Astrocyte of the spinal cord (primary cell): Measurements from ENCODE around the gene ADARB2.

ENCODE experiments used
- DNase-seq: peaks from one replicate; pipeline ENCODE4 v3.0.0; 2011; ENCODE audit warnings: low read depth, low spot score
- H3K4me3 ChIP-seq: 2 replicates; pipeline ENCODE4 v1.5.1; 2011; ENCODE audit warnings: low read depth, mild to moderate bottlenecking, low read length, moderate library complexity
- CTCF ChIP-seq: IDR thresholded peaks from 2 replicates; pipeline ENCODE4 v1.5.1; 2012; ENCODE audit warnings: low read depth, mild to moderate bottlenecking, low read length, inconsistent platforms
- in situ Hi-C: cut with HindIII; loops from 2 replicates; pipeline ENCODE4 v1.10.0; 2017; ENCODE audit warnings: low sequenced_read_pairs

The ADARB2 gene

GRCh38 chr10:1582739-1583138 lies 154.6 kb downstream of the ADARB2 start:
- no peak overlapping the region for H3K4me3 ChIP-seq
- DNase-seq = no peak
- TF ChIP-seq CTCF = no peak
- in situ Hi-C loops = no loop called here

GRCh38 chr10:1581189-1581588 lies 156.1 kb downstream of the ADARB2 start:
- DNase-seq = no peak
- in situ Hi-C loops = no loop called here
- no peak for TF ChIP-seq CTCF
- no peak overlapping the region for H3K4me3 ChIP-seq

- no peak for TF ChIP-seq CTCF
- no peak for DNase-seq
- no peak overlapping the region for H3K4me3 ChIP-seq
- in situ Hi-C loops = no loop called here
These were observed 157.7 kb downstream of the ADARB2 start for GRCh38 chr10:1579671-1580070.

GRCh38 chr10:1579141-1579491 lies 158.2 kb downstream of the ADARB2 start:
- TF ChIP-seq CTCF = no peak
- in situ Hi-C loops = no loop called here
- H3K4me3 ChIP-seq = no peak overlapping the region
- no peak for DNase-seq

- in situ Hi-C loops = no loop called here
- no peak for DNase-seq
- TF ChIP-seq CTCF = no peak
- no peak overlapping the region for H3K4me3 ChIP-seq
These were observed 158.8 kb downstream of the ADARB2 start for GRCh38 chr10:1578392-1579140.

GRCh38 chr10:1577945-1578344 lies 159.4 kb downstream of the ADARB2 start:
- in situ Hi-C loops = no loop called here
- DNase-seq = no peak
- no peak for TF ChIP-seq CTCF
- H3K4me3 ChIP-seq = no peak overlapping the region
